Nephron progenitor cell (in vitro differentiated cells): ENCODE results near the gene MGMT.

Experiments used
- DNase-seq: peaks from one replicate; pipeline ENCODE4 v3.0.0; 2021
- H3K27ac Mint-ChIP-seq: 2 replicates; pipeline ENCODE4 v1.8.0; 2021; ENCODE audit warnings: mild to moderate bottlenecking, moderate library complexity, mixed read lengths
- H3K27me3 Mint-ChIP-seq: 2 replicates; pipeline ENCODE4 v1.8.0; 2021; ENCODE audit warnings: mild to moderate bottlenecking, low read depth, mixed read lengths; ENCODE audit not compliant: poor library complexity
- H3K36me3 Mint-ChIP-seq: 2 replicates; pipeline ENCODE4 v1.8.0; 2021; ENCODE audit warnings: low read depth, mixed read lengths
- H3K4me1 Mint-ChIP-seq: 2 replicates; pipeline ENCODE4 v1.8.0; 2021; ENCODE audit warnings: mixed read lengths
- H3K4me3 Mint-ChIP-seq: 2 replicates; pipeline ENCODE4 v1.8.0; 2021; ENCODE audit warnings: mild to moderate bottlenecking, moderate library complexity, mixed read lengths
- H3K9me3 Mint-ChIP-seq: 2 replicates; pipeline ENCODE4 v1.8.0; 2021; ENCODE audit warnings: mild to moderate bottlenecking, moderate library complexity, mixed read lengths
- TF ChIP-seq, protein P1 (sequence below): fragments of 200-600 bp; sonication (generic); IDR thresholded peaks from 2 replicates; pipeline ENCODE4 v1.5.0; 2021; ENCODE audit warnings: antibody characterized with exemption

The MGMT gene

DNA sequence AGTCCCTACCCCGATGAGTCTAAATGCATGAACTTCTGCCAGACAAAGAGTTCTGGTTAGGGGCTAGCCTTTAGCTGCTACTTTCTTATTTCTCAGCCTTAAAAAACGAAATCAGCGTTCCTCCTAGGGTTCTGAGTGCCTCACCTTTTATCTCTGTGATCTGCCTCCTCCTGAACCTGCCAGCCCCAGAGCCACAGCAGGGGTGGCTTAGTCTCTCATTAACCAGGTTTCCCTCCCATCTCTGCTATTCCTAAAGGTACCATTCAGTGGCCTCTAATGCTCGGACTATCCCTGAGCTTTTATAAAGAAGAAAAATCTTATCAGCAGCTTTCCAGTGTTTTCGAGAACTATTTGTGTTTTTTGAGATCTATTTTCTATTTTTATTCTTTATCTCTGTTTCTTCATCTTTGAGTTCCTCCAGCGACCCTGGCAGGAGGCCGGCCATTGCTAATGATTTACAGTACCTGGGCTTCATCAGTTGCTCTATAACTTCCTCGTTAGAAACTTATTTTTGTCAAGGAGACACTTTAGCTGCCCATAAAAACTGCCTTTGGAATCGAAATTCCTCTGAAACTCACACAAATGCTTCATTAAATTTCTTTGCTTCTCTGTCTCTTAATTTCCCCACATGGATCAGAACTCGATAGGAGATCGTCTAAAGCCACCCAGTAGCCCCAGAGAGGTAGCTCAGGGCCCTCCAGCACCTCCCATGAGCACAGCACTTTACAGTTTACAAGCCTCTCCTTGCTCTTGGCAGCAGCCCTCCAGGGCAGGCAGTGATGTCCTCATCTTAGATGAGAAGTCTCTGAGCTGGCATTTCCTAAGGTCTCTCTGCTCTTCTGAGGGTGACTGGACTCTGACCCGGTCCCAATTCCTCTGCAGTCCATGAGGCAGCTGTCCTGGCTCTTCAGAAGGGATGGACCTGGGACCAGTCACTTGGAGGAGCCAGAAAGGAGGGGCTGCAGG, 347.9 kb downstream of the MGMT start:
- Mint-ChIP-seq H3K4me3 (no peak overlapping the region), H3K4me1 (peaks cover 26% of the 10 kb centered on the region), H3K27me3 (peaks cover 5% of the 10 kb centered on the region), H3K9me3 (peaks cover 30% of the 10 kb centered on the region), H3K27ac (no peak overlapping the region), H3K36me3 (peaks cover 13% of the 10 kb centered on the region)
- TF ChIP-seq, protein P1, sequence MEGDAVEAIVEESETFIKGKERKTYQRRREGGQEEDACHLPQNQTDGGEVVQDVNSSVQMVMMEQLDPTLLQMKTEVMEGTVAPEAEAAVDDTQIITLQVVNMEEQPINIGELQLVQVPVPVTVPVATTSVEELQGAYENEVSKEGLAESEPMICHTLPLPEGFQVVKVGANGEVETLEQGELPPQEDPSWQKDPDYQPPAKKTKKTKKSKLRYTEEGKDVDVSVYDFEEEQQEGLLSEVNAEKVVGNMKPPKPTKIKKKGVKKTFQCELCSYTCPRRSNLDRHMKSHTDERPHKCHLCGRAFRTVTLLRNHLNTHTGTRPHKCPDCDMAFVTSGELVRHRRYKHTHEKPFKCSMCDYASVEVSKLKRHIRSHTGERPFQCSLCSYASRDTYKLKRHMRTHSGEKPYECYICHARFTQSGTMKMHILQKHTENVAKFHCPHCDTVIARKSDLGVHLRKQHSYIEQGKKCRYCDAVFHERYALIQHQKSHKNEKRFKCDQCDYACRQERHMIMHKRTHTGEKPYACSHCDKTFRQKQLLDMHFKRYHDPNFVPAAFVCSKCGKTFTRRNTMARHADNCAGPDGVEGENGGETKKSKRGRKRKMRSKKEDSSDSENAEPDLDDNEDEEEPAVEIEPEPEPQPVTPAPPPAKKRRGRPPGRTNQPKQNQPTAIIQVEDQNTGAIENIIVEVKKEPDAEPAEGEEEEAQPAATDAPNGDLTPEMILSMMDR, result no peak
- DNase-seq, result no peak

- no peak overlapping the region for H3K4me3 Mint-ChIP-seq
- H3K27ac Mint-ChIP-seq, result no peak overlapping the region
- peaks cover 5% of the 10 kb centered on the region for H3K27me3 Mint-ChIP-seq
- H3K4me1 Mint-ChIP-seq, result peaks cover 21% of the 10 kb centered on the region
- peaks cover 13% of the 10 kb centered on the region for H3K36me3 Mint-ChIP-seq
- no peak for DNase-seq
- TF ChIP-seq, protein P1, result no peak
- peaks cover 33% of the 10 kb centered on the region for H3K9me3 Mint-ChIP-seq
These were observed 349.0 kb downstream of the MGMT start for GRCh38 chr10:129815898-129816655.

- Mint-ChIP-seq H3K27me3 (peaks cover 5% of the 10 kb centered on the region), H3K4me1 (peaks cover 18% of the 10 kb centered on the region), H3K27ac (no peak overlapping the region), H3K36me3 (peaks cover 13% of the 10 kb centered on the region), H3K4me3 (no peak overlapping the region), H3K9me3 (peaks cover 33% of the 10 kb centered on the region)
- TF ChIP-seq, protein P1, result no peak
- no peak for DNase-seq
These were observed 349.6 kb downstream of the MGMT start for GRCh38 chr10:129816656-129817045.
